ENCODE data around the gene IRX4. TPM values are rescaled to one million over a fixed set of nuclear protein-coding genes. Genes with fewer than 3 reads are reported as not detected.
"Not testable (repeated sequence)": the region's sequence is repeated elsewhere in the genome, so short reads cannot be mapped to it uniquely, and the experiment has no call there.

The IRX4 gene
- total and polyA plus RNA-seq, 12 donors: 0.03 TPM; not detected in 11

DNA sequence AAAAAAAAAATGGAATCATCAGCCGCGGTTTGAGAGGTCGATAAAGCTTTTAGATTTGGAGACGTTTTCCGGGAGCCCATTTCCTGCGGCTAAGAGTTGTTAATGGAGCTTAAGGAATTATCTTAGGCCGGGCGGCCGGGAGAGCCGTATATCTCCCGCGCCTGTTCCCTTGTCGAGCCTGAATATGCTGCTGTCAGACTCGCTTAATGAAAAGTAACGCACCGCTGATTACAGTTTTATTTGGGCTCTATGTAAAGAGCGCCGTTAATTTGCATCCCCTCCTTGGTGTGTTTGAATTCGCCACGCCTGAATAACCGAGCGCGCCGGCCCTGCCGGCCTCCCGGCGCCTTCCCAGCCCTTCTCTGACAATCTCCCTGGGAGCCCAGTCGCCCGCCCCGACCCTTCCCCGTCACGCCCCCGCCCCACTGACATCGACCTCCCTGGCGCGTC, 7.9 kb downstream of the IRX4 start:
- no peaks in the 10 kb centered on the region for H3K9me3 ChIP-seq (replicated peaks in 1 of 3)
- no peak for DNase-seq
- peaks cover 0 to 8% of the 10 kb centered on the region in 2 donors for H3K4me1 ChIP-seq (replicated peaks in 1 of 2)
- H3K27me3 ChIP-seq: peaks cover 60% of the 10 kb centered on the region
- intact Hi-C loops (cut with DNase I): no loop called here
- WGBS, 4 donors: 3 to 10% (median 4%) methylated on average over 30 to 36 of the region's 36 CpGs
- no peak for TF ChIP-seq POLR2A (IDR thresholded peaks at IDR 0.05)
- TF ChIP-seq, protein P1, sequence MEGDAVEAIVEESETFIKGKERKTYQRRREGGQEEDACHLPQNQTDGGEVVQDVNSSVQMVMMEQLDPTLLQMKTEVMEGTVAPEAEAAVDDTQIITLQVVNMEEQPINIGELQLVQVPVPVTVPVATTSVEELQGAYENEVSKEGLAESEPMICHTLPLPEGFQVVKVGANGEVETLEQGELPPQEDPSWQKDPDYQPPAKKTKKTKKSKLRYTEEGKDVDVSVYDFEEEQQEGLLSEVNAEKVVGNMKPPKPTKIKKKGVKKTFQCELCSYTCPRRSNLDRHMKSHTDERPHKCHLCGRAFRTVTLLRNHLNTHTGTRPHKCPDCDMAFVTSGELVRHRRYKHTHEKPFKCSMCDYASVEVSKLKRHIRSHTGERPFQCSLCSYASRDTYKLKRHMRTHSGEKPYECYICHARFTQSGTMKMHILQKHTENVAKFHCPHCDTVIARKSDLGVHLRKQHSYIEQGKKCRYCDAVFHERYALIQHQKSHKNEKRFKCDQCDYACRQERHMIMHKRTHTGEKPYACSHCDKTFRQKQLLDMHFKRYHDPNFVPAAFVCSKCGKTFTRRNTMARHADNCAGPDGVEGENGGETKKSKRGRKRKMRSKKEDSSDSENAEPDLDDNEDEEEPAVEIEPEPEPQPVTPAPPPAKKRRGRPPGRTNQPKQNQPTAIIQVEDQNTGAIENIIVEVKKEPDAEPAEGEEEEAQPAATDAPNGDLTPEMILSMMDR (IDR thresholded peaks at IDR 0.05): no peak
- no peak overlapping the region for H3K4me3 ChIP-seq
- H3K27ac ChIP-seq: no peak overlapping the region
- H3K36me3 ChIP-seq (replicated peaks in 1 of 2): no peaks in the 10 kb centered on the region

DNA sequence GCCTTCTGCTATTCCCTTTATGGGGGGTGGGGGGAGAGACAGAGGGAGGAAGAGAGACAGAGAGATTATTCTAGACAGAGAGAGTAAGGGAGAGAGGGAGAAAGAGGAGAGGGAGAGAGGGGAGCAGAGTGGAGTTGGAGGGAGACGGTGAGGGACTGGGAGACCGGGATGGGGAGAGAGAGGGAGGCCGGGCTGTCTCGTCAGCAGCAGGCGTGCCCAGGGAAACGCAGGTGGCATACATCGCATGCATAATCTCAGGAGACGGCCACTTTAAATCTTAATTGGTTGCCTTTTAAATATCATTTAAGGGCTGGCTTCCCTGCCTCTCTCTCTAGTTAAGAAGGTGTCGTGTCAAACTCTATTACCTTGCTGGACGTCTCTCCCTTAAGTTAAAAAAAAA, 8.4 kb downstream of the IRX4 start:
- Histone ChIP-seq H3K36me3 (replicated peaks in 1 of 2) (no peaks in the 10 kb centered on the region), H3K4me1 (replicated peaks in 1 of 2) (peaks cover 0 to 8% of the 10 kb centered on the region in 2 donors), H3K9me3 (replicated peaks in 1 of 3) (no peaks in the 10 kb centered on the region), H3K27me3 (peaks cover 55% of the 10 kb centered on the region), H3K4me3 (no peak overlapping the region), H3K27ac (no peak overlapping the region)
- intact Hi-C loops (cut with DNase I): no loop called here
- TF ChIP-seq POLR2A (IDR thresholded peaks at IDR 0.05): no peak
- TF ChIP-seq, protein P1 (IDR thresholded peaks at IDR 0.05): no peak
- no peak for DNase-seq
- WGBS, 4 donors: 9 to 11% (median 10%) methylated on average over 10 of the region's 10 CpGs

GRCh38 chr5:1873243-1873959, 9.3 kb downstream of the IRX4 start:
- H3K27me3 ChIP-seq: peaks cover 49% of the 10 kb centered on the region
- TF ChIP-seq, protein P1 (IDR thresholded peaks at IDR 0.05): no peak
- no peak for TF ChIP-seq POLR2A (IDR thresholded peaks at IDR 0.05)
- intact Hi-C loops (cut with DNase I): no loop called here
- no peak overlapping the region for H3K4me3 ChIP-seq
- no peak for DNase-seq
- H3K27ac ChIP-seq: no peak overlapping the region
- H3K36me3 ChIP-seq (replicated peaks in 1 of 2): no peaks in the 10 kb centered on the region
- peaks cover 0 to 8% of the 10 kb centered on the region in 2 donors for H3K4me1 ChIP-seq (replicated peaks in 1 of 2)
- 18 to 30% (median 26%) methylated on average over 13 of the region's 13 CpGs for WGBS, 4 donors
- no peaks in the 10 kb centered on the region for H3K9me3 ChIP-seq (replicated peaks in 1 of 3)

DNA sequence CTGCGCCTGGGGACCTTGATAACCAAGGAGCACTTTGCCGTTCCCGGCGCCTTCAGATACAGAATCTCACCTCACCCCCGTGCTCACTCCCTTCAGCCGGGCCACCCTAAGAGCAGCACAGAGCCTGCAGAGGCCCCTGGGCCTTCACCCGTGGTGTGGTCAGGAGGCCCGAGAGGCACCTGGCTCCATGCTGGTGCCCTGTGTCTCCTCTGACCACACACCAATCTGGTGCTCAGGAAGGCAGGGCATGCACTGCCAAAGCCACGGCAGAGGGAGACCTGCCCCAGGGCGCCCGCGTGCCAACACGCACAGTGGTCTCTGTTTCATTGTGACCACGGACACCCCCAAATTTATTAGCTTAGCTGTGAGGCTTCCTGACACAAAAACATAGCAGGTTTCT, 11.3 kb downstream of the IRX4 start:
- Histone ChIP-seq H3K27ac (no peak overlapping the region), H3K27me3 (peaks cover 29% of the 10 kb centered on the region), H3K4me1 (replicated peaks in 1 of 2) (peaks cover 0 to 8% of the 10 kb centered on the region in 2 donors), H3K9me3 (replicated peaks in 1 of 3) (no peaks in the 10 kb centered on the region), H3K36me3 (replicated peaks in 1 of 2) (no peaks in the 10 kb centered on the region), H3K4me3 (no peak overlapping the region)
- TF ChIP-seq POLR2A (IDR thresholded peaks at IDR 0.05): no peak
- TF ChIP-seq, protein P1 (IDR thresholded peaks at IDR 0.05): no peak
- WGBS, 4 donors: 63 to 74% (median 72%) methylated on average over 8 to 14 of the region's 14 CpGs
- intact Hi-C loops (cut with DNase I): no loop called here
- no peak for DNase-seq

GRCh38 chr5:1870435-1871272, 12.1 kb downstream of the IRX4 start:
- DNase-seq; H3K27ac ChIP-seq; H3K36me3 ChIP-seq (replicated peaks in 1 of 2); H3K4me1 ChIP-seq (replicated peaks in 1 of 2); intact Hi-C loops (cut with DNase I); H3K4me3 ChIP-seq; H3K9me3 ChIP-seq (replicated peaks in 1 of 3): not testable (repeated sequence)
- WGBS, 4 donors: 79 to 98% (median 92%) methylated on average over 15 to 21 of the region's 21 CpGs
- H3K27me3 ChIP-seq: peaks cover 25% of the 10 kb centered on the region

Data from adrenal gland (tissue), 12 donors.